ENCODE data around the gene CHPF.

Gene CHPF

DNA sequence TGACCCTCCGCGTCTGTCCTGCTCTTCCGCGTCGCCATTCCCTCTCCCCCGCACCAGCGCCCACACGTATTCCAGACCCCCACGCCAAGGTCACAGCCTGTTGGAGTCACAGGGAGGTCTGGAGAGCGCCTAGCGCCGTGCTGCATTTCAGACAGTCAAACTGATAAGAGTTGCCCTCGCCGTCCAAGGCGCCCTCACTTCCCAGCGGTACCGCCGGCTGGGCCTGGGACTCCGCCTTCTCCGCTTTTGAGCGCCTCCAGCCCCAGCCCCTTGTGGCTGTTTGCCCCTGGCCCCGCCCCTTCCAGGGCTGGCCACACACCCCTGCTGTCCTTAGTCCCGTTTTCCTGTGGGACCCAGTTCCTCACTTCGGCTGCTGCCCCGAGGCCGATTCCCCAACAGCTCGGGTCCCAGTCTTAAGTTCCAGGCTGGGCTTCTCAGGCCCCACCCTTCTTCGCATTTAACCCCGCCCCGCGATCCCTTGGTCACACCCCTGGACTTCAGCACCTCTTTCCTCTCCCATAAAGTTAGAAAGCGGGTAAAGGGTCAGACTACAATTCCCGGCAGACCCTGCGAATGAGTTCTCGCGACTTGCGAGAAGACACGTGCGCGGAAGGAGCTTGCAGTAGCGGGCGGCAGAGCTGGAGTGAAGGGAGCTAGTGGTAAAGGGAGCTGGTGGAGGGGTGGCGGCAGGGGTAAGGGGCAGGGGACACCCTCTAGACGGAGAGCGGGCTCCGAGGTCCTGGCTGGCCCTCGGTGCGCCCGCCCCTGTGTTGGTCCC lies 45.1 kb downstream of the CHPF start, which contains the start of gene GMPPA:
GMPPA (plus strand) TSS at position 612 of the 778 bp plus-strand sequence. CDS start 1,085 bp downstream, outside the sequence.
- peak; percentile 77 to 78 for DNase-seq (ENCODE audit: low read depth in 2 of 2, low spot score in 1 of 2)

DNA sequence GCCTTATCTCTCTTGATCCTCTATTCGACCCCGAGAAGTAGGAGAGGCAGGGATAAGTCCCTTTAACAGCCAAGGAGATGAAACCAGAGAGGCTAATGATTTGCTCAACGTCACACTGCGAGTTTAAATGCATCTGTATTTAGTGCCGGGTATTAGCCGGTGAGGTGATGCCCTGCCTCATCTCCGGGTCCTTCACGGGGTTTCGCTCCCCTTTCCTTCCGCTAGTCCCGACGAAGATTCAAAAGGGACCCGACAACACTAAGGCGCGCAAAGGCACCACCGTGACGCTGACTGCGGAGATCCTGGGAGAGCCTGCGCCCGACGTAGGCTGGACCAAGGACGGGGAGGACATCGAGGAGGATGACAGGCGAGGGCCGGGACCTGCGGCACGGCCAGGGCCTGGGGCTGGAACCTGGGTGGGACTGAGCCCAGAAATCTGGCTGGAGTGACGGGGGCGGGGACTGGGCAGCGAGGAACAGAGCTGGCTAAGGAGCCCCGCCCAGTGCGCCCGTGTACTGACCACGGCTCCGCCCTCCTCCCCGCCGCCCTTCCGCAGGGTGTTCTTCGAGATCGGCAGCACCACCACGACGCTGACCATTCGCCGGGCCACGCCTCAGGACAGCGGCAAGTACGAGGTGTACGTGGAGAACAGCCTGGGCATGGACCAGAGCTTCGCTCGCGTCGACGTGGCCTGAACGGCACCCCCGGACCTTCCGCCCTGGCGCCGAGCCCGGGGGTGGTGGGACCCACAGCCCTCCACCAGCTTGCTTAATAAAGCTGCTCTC lies 45.9 kb downstream of the CHPF start:
- DNase-seq (ENCODE audit: low read depth in 2 of 2, low spot score in 1 of 2), result no peak

DNA sequence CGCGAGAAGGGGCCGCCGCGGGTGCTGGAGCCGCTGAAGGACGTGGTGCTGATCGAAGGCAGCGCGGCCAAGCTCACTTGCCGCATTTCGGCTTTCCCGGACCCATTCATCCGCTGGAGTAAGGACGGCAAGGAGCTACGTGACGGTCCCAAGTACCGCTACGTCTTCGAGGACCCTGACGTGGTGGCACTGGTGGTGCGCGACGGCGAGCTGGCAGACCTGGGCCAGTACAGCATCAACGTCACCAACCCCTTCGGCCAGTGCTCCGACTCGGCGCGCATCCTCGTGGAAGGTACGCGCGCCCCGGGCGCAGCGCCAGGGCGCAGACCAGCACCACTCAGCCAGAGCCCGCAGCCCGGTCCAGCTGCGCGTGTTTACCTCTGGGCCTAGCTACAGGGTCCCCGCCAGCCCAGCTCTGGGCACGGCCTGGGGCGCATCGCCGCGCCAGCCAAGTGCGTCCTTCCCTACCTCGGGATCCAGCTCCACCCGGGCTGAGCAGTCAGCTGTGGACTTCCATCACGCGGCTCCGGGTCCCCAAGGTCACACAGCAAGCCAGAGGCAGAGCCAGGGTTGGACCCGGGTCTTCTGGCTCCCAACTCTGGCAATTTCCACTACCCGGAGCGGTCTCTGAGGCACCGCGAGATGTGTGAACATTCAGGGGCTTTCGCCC lies 46.6 kb downstream of the CHPF start:
- no peak for DNase-seq (ENCODE audit: low read depth in 2 of 2, low spot score in 1 of 2)

DNA sequence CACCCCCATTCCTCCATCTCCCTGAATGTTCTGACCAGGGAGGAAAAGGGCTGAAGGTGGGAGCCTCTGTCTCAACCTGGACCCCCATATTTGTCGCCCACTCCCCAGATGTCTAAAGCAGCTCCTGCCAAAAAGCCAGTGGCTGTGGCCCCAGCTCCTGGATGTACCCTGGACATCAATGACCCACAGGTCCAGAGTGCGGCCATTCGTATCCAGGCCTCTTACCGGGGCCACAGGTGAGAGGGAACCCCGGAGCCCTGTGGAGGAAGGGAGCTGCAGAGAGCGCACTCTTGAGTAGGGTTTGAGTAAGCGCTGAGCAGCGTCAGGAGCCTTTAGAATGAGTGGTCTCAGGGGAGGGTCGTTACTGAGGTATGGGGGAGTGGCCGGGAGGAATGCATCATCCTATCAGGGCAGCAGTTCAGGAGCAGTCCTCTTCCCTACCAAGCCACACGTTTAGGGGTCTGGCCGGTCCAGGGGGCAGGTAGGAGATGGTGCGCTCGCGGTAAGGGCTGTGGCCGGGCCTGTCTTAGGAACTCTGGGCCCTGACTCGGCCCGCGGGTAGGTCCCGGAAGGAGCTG lies 47.3 kb downstream of the CHPF start:
- no peak for DNase-seq (ENCODE audit: low read depth in 2 of 2, low spot score in 1 of 2)

DNA sequence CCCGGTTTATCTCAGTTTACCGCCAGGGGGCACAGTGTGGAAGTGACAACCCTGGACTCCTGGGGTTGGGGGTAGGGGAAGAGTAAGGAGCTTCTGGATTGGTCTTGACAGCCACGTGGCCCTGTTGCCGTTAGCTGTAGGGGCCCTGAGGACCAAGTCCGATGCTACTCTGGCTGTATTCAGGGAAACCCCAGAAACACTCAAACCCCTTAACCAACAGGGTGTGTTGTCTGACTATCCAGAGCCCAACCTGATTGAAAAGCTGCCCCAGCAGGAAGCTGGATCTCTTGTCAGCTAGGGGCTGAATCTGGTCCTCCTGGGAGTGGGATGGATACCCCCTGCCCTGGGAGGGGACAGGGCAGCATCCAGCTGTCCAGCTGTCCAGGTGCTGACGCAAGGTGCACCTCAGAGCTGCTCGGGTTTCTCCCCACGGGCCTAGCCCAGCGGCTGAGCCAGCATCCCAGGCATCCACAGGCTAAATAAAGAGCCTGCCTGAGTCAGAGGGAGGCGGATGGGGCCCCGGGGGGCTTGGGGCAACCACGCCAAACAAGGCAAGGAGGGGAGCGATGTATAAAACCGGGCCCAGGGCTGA lies 48.0 kb downstream of the CHPF start:
- no peak for DNase-seq (ENCODE audit: low read depth in 2 of 2, low spot score in 1 of 2)

DNA sequence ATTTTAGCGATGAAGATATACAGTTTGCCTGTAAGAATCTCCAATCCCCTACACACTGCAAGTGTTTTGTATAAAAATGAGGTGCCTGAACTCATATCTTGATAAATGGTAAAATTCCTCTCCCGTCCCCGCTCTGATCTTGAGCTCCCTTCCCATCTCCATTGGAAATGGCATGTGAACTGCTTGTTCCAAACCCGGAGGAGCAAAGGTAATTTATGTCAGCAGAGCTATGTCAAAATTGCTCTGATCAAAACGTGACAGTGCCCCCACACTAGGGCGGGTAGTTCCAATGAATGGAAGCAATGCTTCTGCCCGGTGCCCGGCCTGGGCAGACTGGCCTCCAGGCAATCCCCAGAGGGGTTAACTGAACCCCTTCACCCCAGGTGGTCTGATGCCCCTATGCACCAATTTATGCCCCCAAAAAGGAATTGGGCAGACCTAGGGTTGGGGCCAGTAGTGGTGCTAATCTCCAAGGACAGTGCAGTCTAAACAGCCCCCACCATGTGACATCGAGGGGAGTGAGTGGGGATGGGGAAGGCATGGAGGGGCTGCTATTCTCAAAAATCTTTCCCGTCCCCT lies 48.6 kb downstream of the CHPF start:
- DNase-seq (ENCODE audit: low read depth in 2 of 2, low spot score in 1 of 2), result no peak

DNA sequence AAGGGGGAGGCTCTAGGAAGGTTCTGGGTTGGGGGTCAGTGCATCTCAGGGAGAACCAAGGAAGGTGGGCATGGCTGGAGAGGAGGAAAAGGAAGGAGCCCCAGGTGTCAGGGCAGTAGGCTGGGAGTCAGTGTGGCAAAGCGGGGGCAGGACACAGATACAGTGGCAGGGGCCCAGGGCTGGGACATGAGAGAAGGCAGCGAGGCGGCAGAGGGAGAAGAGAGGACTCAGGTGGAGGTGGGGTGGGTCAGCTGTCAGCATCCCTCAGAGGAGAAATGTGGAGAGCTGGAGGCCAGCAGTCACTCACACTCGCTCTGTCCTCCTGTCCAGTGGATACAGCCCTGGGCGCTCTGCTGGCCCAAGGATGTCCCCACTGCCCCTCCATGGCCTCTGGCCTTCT lies 50.5 kb downstream of the CHPF start:
- no peak for DNase-seq (ENCODE audit: low read depth in 2 of 2, low spot score in 1 of 2)

DNA sequence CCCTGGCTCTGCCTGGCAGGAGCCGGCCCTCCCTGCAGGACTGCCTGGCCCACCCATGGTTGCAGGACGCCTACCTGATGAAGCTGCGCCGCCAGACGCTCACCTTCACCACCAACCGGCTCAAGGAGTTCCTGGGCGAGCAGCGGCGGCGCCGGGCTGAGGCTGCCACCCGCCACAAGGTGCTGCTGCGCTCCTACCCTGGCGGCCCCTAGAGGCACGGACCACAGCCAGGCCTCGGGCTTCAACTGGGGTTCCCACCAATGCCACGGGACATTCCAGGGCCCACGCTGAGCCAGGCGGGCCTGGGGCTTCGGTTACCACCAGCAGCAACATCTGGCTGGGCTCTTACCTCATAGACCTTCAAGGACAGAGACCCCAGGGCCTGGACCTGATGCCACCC lies 51.0 kb downstream of the CHPF start:
- DNase-seq (ENCODE audit: low read depth in 2 of 2, low spot score in 1 of 2), result no peak

DNA sequence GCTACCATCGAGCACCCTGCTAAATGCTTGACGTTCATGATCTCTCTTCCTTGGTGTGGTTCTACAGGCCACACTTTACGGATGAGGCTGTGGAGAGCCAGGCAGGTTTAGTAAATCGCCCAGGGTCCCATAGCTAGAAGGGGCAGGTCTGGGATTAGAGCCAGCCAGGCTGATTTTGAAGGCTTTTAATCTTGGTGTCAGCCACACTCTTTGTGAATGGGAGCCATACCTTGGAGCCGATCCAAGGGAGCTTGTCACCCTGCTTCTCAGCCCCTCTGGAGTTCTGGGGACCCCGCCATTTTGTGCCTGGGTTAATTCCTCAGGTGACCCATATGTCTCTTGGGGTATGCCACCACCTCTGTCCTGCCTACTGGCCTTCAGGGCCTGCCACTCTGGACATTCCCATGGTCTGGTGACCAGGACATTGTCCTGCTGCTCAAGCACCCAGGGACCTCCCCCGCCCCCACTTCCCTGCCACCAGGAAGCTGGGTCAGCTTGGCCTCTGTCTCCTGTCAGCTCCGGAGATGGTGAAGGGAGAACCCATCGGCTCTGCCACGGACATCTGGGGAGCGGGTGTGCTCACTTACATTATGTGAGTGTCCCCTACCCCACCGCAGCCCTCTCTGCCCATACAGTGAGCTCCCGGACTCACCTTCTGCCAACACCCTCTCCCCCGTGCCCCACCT lies 52.2 kb downstream of the CHPF start:
- no peak for DNase-seq (ENCODE audit: low read depth in 2 of 2, low spot score in 1 of 2)

DNA sequence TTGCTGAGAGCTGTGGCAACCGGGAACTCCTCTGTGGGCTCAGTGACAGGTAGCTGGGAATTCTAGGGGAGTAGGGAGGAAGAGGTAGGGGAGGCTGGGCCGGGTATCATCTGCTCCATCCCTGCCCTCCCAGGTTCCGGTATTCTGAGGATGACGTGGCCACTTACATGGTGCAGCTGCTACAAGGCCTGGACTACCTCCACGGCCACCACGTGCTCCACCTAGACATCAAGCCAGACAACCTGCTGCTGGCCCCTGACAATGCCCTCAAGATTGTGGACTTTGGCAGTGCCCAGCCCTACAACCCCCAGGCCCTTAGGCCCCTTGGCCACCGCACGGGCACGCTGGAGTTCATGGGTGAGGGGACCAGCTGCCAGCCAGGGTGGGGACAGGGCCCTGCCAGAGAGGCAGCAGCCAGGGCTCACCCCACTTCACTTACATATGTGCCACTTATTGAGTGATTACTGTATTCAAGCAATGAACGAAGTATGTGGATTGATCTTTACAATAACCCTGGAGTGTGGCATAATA lies 52.9 kb downstream of the CHPF start:
- DNase-seq (ENCODE audit: low read depth in 2 of 2, low spot score in 1 of 2), result no peak

DNA sequence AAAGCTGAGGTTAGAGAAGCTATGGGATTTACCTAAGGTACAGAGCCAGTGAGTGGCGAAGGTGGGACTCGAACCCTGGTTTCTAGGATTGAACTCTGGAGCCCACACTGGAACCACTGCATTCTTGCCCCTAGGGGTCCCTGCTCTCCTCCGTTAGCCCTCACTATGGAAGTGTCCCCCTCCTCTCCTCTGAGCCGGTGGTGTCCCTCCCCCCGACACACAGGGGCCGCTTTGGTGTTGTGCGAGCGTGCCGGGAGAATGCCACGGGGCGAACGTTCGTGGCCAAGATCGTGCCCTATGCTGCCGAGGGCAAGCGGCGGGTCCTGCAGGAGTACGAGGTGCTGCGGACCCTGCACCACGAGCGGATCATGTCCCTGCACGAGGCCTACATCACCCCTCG lies 53.4 kb downstream of the CHPF start:
- DNase-seq (ENCODE audit: low read depth in 2 of 2, low spot score in 1 of 2), result no peak

DNA sequence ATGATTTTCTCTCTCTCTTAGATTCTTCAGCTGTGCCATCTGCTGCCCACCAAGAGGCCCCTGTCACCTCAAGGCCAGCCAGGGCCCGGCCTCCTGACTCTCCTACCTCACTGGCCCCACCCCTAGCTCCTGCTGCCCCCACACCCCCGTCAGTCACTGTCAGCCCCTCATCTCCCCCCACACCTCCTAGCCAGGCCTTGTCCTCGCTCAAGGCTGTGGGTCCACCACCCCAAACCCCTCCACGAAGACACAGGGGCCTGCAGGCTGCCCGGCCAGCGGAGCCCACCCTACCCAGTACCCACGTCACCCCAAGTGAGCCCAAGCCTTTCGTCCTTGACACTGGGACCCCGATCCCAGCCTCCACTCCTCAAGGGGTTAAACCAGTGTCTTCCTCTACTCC lies 54.3 kb downstream of the CHPF start:
- DNase-seq (ENCODE audit: low read depth in 2 of 2, low spot score in 1 of 2), result no peak

Measured in stimulated activated CD8-positive, alpha-beta memory T cell treated with anti-CD3 and anti-CD28 coated beads, Interleukin-4, amount 100 ng/mL, for 1 hour (primary cell).